HAP-1 (cell line): Measurements from ENCODE around the gene PXDN.

Source experiments
- DNase-seq, 2 experiments: peaks; one replicate each; pipeline ENCODE4 v3.0.0-alpha.2; 2016 to 2020; ENCODE audit warnings: low spot score in 2 of 2
- H3K27me3 ChIP-seq: fragments of 250-450 bp; sonication (Bioruptor Pico); 2 replicates; pipeline ENCODE4 v1.5.1; 2020; ENCODE audit warnings: low read depth, mild to moderate bottlenecking, moderate library complexity
- H3K36me3 ChIP-seq: fragments of 250-450 bp; sonication (Bioruptor Pico); replicated peaks from 2 replicates; pipeline ENCODE4 v1.5.1; 2020; ENCODE audit warnings: mild to moderate bottlenecking
- H3K4me1 ChIP-seq: fragments of 250-450 bp; sonication (Bioruptor Pico); 2 replicates; pipeline ENCODE4 v1.5.1; 2020; ENCODE audit warnings: mild to moderate bottlenecking
- H3K4me3 ChIP-seq: fragments of 250-450 bp; sonication (Bioruptor Pico); 2 replicates; pipeline ENCODE4 v1.5.1; 2020; ENCODE audit warnings: mild to moderate bottlenecking, moderate library complexity
- H3K9me3 ChIP-seq: fragments of 250-450 bp; sonication (Bioruptor Pico); 2 replicates; pipeline ENCODE4 v1.5.1; 2020; ENCODE audit warnings: mild to moderate bottlenecking, moderate library complexity
- in situ Hi-C: fragments of 300-500 bp; cut with MboI; formaldehyde crosslinking; loops from 3 replicates; pipeline ENCODE4 v1.14.3; 2020; ENCODE audit warnings: low sequenced_read_pairs, inconsistent platforms, mixed read lengths

The PXDN gene

DNA sequence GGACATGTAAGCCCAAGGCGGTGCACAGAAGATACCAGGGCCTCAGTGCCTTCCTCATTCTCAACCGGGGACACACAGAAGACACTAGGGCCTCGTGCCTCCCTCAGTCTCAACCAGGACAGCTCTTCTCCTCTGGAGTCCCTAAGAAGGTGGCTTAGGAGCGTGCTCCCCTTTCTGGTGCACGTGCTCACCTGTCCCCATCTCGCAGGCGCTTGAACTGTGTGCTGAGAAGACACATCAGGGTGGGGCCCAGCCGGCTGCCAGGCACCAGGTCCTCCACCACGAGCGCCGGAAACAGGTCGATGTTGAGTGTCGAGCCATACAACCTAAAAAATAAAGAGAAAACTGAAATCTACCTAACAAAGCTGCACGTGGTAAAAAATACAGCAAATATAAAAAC, 99.9 kb downstream of the PXDN start:
- Histone ChIP-seq H3K9me3 (no peaks in the 10 kb centered on the region), H3K4me3 (no peak overlapping the region), H3K4me1 (no peaks in the 10 kb centered on the region), H3K36me3 (no peaks in the 10 kb centered on the region), H3K27me3 (no peaks in the 10 kb centered on the region)
- in situ Hi-C loops: no loop called here
- no peak for DNase-seq

DNA sequence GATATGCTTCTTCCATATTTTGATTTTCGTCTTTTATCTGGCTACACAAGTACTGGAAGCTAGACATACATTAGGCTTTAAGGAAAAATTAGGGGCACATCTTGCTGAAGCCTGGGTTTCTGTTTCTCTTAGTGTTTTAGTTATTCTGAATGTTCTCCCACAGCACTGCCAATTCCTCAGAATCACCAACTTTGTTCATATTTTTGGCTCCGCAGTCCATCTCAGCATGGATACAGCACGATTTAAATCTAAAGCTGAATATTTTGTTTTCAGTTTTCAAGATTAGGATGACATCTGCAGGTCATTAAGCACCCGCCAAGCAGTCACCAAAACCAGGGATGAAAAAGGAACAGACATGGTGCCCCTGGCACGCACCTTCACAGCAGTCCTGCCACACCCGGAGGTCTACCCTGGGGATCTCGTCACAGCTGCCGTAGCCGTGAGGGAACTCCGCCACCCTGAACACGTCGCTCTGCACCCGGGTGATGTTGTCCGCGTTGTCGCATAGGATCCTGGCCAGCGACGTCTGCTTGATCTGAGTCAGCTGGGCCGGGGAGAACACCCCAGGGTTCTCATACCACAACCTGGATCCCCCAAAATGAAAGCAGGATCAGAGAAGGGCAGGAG, 101.2 kb downstream of the PXDN start:
- no peak for DNase-seq
- in situ Hi-C loops: no loop called here
- H3K9me3 ChIP-seq: no peaks in the 10 kb centered on the region
- no peak overlapping the region for H3K4me3 ChIP-seq
- H3K36me3 ChIP-seq: no peaks in the 10 kb centered on the region
- no peaks in the 10 kb centered on the region for H3K27me3 ChIP-seq
- no peaks in the 10 kb centered on the region for H3K4me1 ChIP-seq

DNA sequence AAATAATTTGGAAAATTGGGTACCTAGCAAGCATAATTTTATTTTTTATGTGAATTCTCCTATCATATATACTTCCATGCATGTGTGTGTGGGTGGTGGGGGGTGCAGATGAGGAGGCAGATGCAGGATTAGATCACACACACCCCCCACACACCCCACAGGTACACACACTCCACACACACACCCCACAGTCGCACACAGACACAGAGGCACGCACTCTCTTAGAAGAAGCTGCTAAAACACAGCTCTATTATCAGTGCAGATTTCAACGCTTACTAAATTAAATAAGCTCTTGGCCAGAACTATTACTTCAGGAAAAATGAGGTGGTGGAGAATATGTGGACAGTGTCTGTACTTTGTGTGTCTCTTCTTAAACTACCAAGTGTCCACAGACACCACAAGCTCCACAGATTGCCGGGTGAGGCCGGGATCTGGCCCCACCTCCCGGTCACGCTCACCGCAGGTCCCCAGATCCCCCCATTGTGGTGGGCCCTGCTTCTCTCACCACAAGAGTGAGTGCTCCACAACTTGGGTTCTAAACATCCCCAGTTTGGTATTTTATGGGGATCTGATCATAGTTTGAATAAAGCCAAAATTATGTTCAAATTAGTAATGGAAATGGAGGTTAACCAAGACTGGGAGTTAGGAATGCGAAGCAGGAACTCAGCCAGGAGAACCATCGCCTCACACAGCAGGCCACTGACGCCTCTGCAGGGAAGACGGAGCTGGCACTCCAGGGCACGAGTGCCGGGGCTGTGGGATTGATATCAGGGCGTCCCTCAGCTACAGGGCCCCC, 102.1 kb downstream of the PXDN start:
- DNase-seq: no peak
- in situ Hi-C loops: no loop called here
- no peak overlapping the region for H3K4me3 ChIP-seq
- no peaks in the 10 kb centered on the region for H3K4me1 ChIP-seq
- no peaks in the 10 kb centered on the region for H3K9me3 ChIP-seq
- no peaks in the 10 kb centered on the region for H3K27me3 ChIP-seq
- H3K36me3 ChIP-seq: no peaks in the 10 kb centered on the region

DNA sequence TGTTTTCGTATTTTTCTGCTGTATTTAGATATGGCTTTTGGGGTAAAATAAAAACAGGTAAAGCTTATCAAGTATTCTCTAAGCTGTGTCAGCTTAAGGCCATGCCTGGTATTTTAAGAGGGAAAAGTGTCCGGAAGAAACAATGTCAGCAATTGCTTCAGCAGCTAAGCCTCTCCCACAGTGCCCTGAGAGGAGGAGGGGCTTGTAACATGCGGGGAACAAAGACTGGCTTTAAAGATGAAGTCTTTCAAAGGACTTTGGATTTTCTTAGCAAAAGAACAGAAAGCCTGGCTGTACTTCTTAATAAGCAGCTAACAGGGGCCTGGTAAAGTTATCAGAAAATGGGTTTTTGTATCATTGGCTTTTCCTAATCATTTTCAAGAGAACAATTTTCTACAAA, 102.8 kb downstream of the PXDN start:
- no peaks in the 10 kb centered on the region for H3K27me3 ChIP-seq
- no peaks in the 10 kb centered on the region for H3K36me3 ChIP-seq
- in situ Hi-C loops: no loop called here
- DNase-seq: peak; percentile 8 to 37
- no peaks in the 10 kb centered on the region for H3K4me1 ChIP-seq
- H3K4me3 ChIP-seq: no peak overlapping the region
- H3K9me3 ChIP-seq: no peaks in the 10 kb centered on the region

DNA sequence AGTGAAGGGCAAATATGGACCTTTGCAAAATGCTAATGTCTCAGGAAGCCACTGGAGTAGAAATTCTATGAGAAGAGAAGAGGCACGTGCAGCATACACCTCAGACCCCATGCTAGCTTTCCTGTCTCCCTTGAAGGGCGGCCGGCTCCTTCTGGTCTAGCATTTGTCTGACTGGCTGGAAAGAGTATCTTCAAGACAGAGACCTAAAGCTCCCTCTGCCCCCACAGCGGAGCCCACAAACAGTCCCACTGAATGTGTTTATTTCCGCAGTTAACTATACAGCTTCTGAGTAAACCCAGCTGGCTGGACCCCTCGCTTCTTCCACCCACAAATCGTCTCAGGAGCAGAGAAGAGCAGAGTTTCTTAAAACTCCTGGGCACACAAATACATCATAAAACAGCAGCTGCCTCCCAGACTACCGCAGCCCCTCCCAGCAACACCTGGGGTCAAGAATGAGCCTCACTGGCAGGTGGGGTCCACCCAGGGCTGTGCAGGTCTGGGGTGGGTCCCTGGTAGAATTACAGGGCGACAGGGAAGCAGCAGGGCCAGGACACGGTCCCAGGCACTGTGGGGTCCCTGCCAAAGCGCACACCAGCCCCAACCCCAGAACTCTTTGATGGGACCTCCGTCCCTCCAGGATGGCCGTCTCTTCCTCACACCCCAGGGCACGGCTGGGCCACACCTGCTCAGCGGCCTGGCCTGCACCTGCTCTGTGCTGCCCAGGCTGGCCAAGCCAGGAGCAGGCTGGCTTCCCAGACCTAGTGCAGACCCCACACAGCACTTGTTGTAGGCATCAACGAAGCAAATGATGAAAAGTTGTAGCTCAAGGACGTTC, 103.8 kb downstream of the PXDN start:
- Histone ChIP-seq H3K9me3 (no peaks in the 10 kb centered on the region), H3K4me3 (no peak overlapping the region), H3K4me1 (no peaks in the 10 kb centered on the region), H3K27me3 (no peaks in the 10 kb centered on the region), H3K36me3 (no peaks in the 10 kb centered on the region)
- in situ Hi-C loops: no loop called here
- no peak for DNase-seq

DNA sequence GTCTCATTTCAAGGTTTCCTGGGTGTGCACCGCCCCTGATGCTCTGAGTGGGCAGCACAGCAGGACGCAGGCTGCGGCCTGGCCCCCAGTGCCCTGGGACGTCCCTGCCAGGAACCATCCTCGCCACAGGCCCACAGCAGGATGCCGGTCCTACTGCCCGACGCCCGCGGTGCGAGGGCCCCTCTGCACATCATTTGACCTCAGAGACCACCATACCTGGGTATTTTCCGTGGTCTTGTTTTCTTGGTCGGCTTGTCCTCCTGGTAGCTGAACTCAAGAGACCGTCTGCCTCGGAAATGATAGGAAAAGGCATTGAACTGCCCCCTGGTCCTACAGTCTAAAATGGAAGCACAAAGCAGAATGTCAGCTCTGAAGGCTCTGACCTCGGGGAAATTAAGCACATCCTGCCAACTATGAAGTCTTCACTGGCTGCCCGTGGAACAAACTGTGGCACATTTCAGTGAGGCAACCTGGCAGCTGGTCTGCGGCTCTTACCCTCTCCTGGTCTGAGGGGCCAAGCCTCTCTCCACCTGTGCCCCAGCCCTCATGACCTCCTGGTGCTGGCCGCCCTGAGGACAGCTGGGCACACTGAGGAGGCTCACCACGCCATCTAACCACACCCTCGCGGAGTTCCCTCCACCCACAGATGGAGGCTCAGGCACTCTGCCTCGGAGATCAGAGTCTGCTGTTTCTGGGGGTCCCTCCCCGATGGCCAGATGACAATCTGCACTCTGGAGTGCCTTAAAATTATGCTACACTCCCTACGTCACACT, 105.0 kb downstream of the PXDN start:
- no peaks in the 10 kb centered on the region for H3K4me1 ChIP-seq
- no peaks in the 10 kb centered on the region for H3K27me3 ChIP-seq
- no peak for DNase-seq
- in situ Hi-C loops: no loop called here
- no peak overlapping the region for H3K4me3 ChIP-seq
- H3K36me3 ChIP-seq: no peaks in the 10 kb centered on the region
- no peaks in the 10 kb centered on the region for H3K9me3 ChIP-seq

DNA sequence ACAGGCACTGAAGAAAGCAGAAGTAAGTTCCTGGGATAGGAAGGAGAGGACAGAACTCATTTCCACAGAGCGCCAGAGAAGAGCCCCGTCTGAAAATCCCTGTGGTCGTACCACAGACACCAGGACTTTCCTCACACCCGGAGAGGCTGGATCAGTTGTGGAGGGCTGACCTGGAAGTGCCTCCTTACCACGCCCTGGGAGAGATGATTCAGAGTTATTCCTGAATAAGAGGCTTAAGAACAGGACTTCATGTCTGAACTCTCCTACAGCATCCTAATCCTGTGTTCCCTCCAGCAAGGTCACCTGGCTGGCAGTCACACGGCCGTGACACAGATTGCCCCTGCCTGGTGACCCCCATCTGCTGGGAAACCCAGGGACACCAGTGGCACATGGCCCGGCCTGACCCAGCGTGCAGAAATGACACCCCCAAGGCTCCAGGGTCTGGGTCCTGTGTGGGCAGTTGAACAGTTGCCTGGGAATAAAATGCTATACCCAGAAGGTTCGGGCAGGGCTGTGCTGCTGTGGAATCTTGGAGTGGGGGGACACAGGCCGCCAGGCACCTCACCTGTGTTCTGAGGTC, 105.9 kb downstream of the PXDN start:
- no peaks in the 10 kb centered on the region for H3K36me3 ChIP-seq

DNA sequence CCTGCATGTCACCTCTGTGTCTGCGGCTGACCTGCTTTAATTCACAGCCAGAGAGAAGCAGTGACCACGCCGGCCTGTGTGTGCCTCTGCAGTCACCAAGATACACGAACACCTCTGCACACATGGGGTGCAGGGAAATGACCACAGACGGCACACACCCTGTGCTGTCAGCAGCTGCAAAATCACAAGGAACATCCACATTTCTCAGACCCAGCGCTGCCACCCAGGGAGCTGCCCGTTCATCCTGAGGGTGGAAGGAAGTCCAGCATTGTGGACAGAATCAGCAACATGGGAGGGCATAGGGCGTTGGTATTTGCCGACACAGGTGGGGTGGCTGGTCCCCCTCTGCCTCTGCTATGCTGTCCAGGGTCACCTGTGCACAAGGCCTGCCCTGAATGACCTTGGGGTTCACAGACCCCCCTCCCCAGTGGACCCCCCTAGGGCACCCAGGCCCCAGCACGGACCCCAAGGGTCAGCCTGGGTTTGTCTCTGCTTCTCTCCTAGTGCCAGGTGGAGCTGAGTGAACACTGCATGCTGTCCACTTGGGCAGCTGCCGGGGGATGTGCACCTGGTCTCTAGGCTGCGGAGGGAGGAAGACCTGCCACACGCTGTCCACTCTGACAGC, 107.4 kb downstream of the PXDN start:
- Histone ChIP-seq H3K27me3 (no peaks in the 10 kb centered on the region), H3K9me3 (no peaks in the 10 kb centered on the region), H3K4me1 (no peaks in the 10 kb centered on the region), H3K4me3 (no peak overlapping the region), H3K36me3 (no peaks in the 10 kb centered on the region)
- no peak for DNase-seq
- in situ Hi-C loops: no loop called here

More for the DNA sequence above, 105.9 kb downstream of the PXDN start:
- Histone ChIP-seq H3K27me3 (no peaks in the 10 kb centered on the region), H3K4me1 (no peaks in the 10 kb centered on the region), H3K4me3 (no peak overlapping the region), H3K9me3 (no peaks in the 10 kb centered on the region)
- in situ Hi-C loops: no loop called here
- DNase-seq: no peak

DNA sequence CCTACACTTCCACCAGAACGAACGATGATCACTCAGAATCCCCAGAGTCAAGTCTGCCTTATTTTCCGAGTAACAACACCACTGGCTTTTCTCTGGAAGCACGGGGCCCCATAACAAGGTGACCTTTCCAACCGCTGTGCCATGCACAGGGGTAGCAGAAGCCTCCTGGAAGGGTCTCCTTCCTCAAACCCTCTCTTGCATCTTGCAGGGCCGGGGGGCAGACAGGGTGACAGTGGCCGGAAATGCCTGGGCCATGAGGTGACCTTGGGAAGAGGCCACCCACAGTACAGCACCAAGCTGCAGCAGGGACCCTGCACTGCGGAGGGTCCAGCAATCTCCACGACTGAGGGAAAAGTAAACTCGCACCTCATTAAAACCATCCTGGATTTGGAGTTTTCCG, 108.5 kb downstream of the PXDN start:
- in situ Hi-C loops: no loop called here
- no peak overlapping the region for H3K4me3 ChIP-seq
- H3K9me3 ChIP-seq: no peaks in the 10 kb centered on the region
- H3K36me3 ChIP-seq: no peaks in the 10 kb centered on the region
- H3K27me3 ChIP-seq: no peaks in the 10 kb centered on the region
- no peak for DNase-seq
- H3K4me1 ChIP-seq: no peaks in the 10 kb centered on the region

DNA sequence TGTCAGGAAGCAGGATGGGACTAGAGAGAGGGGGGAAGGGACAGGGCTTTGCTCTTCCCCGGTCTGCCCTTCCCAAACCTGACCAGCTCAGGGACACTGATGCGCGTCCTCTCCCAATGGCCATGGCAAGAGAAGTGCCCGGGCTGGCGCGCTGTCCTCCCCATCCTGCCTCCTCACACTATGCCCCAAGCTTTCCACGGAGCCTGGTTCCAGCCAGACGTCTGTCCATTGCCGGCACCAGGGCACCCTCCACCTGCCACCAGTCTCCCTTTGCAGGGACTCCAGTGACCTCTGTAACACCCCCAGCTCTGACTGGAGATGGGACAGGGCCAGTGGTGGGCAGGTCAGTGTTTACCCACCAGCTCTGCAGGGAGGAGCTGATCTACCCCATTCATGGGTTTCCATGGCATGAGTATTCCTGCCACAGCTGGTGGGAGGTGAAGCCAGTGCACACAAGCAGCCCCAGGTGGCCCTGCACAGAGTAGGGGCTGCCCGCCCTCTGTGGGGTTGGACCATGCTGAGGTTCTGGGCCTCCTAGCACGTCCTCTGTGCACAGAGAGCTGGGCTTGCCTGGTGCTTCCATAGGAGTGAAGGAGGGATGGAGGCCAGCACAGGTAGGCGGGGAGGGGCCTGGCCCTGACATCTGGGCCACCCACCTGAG, 109.5 kb downstream of the PXDN start:
- no peak overlapping the region for H3K4me3 ChIP-seq
- H3K36me3 ChIP-seq: no peaks in the 10 kb centered on the region
- DNase-seq: no peak
- in situ Hi-C loops: no loop called here
- no peaks in the 10 kb centered on the region for H3K27me3 ChIP-seq
- H3K9me3 ChIP-seq: no peaks in the 10 kb centered on the region
- no peaks in the 10 kb centered on the region for H3K4me1 ChIP-seq

DNA sequence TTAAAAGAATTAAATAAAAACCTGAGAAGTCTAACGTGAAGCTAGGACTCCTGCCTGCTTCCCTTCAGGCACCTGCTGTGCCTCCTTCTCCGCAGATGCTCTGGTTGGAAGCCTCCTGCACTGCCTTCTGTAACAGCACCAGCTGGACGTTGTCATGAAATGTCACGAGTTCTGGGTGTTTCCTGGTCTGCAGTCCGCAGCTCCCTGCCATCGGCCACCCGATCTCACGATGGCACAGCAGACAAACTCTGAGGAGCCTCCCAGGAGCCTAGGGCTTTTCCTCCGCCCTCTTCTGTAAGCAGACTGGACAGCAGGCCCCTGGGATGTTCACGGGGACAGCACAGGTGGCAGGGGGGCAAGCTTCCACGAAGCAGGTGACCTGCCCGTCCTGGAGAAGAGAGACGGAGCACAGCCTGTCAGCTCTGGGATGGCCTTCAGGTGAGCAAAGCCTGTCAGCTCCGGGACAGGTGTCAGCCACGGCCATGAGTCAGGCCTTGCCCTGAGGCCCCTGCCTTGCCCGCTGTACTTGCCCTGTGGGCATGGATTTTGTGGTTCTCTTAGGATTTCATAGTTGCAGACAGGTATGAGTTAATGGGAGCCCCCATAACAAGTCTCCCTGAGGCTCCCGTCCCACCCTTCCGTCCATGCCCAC, 110.3 kb downstream of the PXDN start:
- DNase-seq: no peak
- H3K36me3 ChIP-seq: no peaks in the 10 kb centered on the region
- no peaks in the 10 kb centered on the region for H3K9me3 ChIP-seq
- no peaks in the 10 kb centered on the region for H3K4me1 ChIP-seq
- H3K4me3 ChIP-seq: no peak overlapping the region
- in situ Hi-C loops: no loop called here
- no peaks in the 10 kb centered on the region for H3K27me3 ChIP-seq

DNA sequence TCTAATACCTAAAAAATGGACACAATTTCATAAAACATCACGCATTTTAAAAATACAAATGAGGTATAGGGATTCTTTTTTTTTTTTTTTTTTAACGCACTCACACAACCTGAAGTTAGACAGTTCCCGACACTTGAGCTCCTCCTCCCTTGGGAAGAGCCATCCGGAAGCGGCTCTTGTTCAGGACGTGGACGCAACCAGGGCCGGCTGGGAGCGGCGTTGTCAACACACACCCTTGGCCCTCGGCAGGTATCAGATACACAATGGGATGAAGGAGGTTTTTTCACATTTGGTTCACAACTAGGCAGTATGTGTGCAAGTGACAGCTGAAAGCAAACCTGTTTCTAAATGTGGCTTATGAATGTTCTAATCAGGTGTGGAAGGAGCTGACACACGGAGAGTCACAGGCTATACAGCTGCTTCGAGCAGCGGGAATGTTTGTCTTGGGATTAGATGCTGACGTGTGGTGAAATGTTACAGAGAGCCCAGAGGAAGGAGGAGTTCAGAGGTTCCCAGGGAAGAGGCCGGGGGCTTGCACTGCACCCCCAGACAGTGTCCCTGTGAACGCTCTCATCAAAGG, 111.1 kb downstream of the PXDN start:
- in situ Hi-C loops: no loop called here
- Histone ChIP-seq H3K27me3 (no peaks in the 10 kb centered on the region), H3K4me3 (no peak overlapping the region), H3K36me3 (no peaks in the 10 kb centered on the region), H3K9me3 (no peaks in the 10 kb centered on the region), H3K4me1 (no peaks in the 10 kb centered on the region)
- DNase-seq: no peak
